ENCODE measurements around the gene CDC42EP4.

DNA sequence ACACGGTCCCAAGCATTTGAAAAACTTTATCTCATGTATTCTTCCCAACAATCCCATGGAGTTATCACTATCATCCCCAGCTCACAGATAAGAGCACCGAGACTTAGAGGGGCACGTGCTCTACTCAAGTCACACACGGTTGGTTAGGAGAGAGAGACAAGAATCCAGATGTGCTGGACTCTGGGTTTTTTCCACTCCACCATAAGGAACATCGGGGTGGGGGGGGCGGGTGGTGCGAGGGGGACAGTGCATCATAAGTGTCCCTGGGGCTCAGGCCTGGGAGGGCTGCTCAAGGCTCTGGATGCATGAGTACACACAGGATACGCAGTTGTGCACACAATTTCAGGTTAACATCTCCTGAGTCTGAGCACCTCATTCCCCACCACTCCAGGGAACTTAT lies 7.4 kb downstream of the CDC42EP4 start:
- TF ChIP-seq REST (IDR thresholded peaks at IDR 0.05; ENCODE audit: unreplicated experiment) = no peak
- no peak for TF ChIP-seq EZH2phosphoT487 (IDR thresholded peaks at IDR 0.05; ENCODE audit: unreplicated experiment)
- TF ChIP-seq, protein P1, sequence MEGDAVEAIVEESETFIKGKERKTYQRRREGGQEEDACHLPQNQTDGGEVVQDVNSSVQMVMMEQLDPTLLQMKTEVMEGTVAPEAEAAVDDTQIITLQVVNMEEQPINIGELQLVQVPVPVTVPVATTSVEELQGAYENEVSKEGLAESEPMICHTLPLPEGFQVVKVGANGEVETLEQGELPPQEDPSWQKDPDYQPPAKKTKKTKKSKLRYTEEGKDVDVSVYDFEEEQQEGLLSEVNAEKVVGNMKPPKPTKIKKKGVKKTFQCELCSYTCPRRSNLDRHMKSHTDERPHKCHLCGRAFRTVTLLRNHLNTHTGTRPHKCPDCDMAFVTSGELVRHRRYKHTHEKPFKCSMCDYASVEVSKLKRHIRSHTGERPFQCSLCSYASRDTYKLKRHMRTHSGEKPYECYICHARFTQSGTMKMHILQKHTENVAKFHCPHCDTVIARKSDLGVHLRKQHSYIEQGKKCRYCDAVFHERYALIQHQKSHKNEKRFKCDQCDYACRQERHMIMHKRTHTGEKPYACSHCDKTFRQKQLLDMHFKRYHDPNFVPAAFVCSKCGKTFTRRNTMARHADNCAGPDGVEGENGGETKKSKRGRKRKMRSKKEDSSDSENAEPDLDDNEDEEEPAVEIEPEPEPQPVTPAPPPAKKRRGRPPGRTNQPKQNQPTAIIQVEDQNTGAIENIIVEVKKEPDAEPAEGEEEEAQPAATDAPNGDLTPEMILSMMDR (conservative IDR thresholded peaks at IDR 0.05; ENCODE audit: low read depth in 2 of 2) = no peak
